ENCODE measurements around the gene RNF10.

DNA sequence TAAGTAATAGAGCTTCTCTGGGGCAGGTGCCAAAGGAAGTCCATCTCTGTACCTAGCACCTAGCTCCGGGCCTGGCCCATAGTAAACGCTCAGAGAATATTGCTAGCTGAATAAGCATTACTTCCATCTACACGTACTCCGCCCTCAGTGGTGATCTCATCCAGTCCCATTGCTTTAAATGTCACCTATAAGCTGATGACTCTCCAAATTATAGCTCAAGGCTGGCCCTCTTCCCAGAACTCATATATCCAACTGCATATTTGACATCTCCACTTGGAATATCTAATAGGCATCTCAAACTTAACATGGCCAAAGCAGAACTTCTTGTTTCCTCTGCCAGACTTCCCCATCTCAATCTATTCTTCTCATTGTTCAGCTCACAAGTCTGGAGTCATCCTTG, 45.1 kb upstream of the RNF10 start:
- no peak for TF ChIP-seq CTCF (IDR thresholded peaks at IDR 0.05; ENCODE audit: low read depth, low read length, poor library complexity, severe bottlenecking)
- TF ChIP-seq EZH2phosphoT487 (IDR thresholded peaks at IDR 0.05; ENCODE audit: borderline replicate concordance, low read length), result no peak

Measured in DOHH2 (cell line).